ENCODE measurements around the gene TAS1R3.

DNA sequence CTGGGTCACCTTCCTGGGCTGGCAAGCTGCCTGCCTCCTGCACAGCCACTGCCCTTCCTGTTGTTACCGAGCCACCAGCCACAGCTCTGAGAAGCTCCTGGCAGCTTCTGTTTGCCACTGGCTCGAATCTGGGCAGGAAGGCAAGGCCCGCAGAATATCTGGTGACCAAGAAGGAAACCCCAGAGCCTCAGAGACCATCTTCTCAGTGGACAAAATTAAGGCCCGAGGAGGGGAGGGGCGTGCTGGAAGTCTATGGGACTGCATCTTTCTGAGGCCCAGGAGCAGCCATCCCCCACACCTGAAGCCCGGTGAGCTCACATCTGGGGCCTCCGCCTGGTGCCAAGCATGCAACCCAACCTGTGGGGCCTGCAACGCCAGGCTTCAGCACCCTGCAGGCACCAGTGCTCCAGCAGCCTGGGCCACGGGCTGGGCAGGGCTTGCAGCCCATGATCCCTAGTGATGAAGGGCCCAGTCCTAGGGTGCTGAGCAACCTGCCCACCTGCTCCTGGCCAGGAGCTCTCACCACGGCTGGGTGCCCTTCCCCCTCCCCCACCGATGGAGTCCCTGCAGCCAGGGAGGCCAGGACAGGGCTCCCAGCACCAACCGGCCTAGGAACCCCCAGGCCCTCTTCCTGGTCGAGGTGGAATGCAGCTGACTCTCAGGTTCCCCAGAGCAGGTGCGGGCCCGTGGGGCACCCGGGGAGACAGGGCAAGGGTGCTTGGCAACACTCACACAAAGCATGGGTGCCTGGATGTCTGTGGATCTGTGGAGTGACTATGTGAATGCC lies 5.6 kb upstream of the TAS1R3 start:
- TF ChIP-seq EZH2phosphoT487 (IDR thresholded peaks at IDR 0.05; ENCODE audit: unreplicated experiment) (no peak), CREB1 (CRISPR knock-in tag; IDR thresholded peaks at IDR 0.05; ENCODE audit: low read depth) (no peak), POLR2AphosphoS5 (IDR thresholded peaks at IDR 0.05; ENCODE audit: low read depth) (no peak), EZH2 (IDR thresholded peaks at IDR 0.05; ENCODE audit: low read depth, unreplicated experiment) (no peak), NANOG (IDR thresholded peaks at IDR 0.05; ENCODE audit: borderline replicate concordance) (no peak), JUNB (IDR thresholded peaks at IDR 0.05; ENCODE audit: unreplicated experiment) (no peak), ZNF114 (CRISPR knock-in tag; IDR thresholded peaks at IDR 0.05) (no peak), ZNF331 (CRISPR knock-in tag; IDR thresholded peaks at IDR 0.05; ENCODE audit: low read depth) (no peak), STAT1 (IDR thresholded peaks at IDR 0.05; ENCODE audit: unreplicated experiment) (no peak)
- TF ChIP-seq, protein P1, sequence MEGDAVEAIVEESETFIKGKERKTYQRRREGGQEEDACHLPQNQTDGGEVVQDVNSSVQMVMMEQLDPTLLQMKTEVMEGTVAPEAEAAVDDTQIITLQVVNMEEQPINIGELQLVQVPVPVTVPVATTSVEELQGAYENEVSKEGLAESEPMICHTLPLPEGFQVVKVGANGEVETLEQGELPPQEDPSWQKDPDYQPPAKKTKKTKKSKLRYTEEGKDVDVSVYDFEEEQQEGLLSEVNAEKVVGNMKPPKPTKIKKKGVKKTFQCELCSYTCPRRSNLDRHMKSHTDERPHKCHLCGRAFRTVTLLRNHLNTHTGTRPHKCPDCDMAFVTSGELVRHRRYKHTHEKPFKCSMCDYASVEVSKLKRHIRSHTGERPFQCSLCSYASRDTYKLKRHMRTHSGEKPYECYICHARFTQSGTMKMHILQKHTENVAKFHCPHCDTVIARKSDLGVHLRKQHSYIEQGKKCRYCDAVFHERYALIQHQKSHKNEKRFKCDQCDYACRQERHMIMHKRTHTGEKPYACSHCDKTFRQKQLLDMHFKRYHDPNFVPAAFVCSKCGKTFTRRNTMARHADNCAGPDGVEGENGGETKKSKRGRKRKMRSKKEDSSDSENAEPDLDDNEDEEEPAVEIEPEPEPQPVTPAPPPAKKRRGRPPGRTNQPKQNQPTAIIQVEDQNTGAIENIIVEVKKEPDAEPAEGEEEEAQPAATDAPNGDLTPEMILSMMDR (conservative IDR thresholded peaks at IDR 0.05; ENCODE audit: low read depth in 2 of 2), result no peak
- TF ChIP-seq, protein P2, sequence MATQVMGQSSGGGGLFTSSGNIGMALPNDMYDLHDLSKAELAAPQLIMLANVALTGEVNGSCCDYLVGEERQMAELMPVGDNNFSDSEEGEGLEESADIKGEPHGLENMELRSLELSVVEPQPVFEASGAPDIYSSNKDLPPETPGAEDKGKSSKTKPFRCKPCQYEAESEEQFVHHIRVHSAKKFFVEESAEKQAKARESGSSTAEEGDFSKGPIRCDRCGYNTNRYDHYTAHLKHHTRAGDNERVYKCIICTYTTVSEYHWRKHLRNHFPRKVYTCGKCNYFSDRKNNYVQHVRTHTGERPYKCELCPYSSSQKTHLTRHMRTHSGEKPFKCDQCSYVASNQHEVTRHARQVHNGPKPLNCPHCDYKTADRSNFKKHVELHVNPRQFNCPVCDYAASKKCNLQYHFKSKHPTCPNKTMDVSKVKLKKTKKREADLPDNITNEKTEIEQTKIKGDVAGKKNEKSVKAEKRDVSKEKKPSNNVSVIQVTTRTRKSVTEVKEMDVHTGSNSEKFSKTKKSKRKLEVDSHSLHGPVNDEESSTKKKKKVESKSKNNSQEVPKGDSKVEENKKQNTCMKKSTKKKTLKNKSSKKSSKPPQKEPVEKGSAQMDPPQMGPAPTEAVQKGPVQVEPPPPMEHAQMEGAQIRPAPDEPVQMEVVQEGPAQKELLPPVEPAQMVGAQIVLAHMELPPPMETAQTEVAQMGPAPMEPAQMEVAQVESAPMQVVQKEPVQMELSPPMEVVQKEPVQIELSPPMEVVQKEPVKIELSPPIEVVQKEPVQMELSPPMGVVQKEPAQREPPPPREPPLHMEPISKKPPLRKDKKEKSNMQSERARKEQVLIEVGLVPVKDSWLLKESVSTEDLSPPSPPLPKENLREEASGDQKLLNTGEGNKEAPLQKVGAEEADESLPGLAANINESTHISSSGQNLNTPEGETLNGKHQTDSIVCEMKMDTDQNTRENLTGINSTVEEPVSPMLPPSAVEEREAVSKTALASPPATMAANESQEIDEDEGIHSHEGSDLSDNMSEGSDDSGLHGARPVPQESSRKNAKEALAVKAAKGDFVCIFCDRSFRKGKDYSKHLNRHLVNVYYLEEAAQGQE (IDR thresholded peaks at IDR 0.05; ENCODE audit: unreplicated experiment), result no peak
- TF ChIP-seq, protein P3, sequence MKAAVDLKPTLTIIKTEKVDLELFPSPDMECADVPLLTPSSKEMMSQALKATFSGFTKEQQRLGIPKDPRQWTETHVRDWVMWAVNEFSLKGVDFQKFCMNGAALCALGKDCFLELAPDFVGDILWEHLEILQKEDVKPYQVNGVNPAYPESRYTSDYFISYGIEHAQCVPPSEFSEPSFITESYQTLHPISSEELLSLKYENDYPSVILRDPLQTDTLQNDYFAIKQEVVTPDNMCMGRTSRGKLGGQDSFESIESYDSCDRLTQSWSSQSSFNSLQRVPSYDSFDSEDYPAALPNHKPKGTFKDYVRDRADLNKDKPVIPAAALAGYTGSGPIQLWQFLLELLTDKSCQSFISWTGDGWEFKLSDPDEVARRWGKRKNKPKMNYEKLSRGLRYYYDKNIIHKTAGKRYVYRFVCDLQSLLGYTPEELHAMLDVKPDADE (IDR thresholded peaks at IDR 0.05), result no peak
